ENCODE data around the gene IRF2BP2. TPM values are rescaled to one million over a fixed set of nuclear protein-coding genes. Genes with fewer than 3 reads are reported as not detected.
A peak's percentile ranks its signal among the peaks of the same experiment; 100 is the strongest.

Gene IRF2BP2
- total and polyA plus RNA-seq, 2 of the 13 experiments (the other 11 are each of a cell fraction or from before 2014, with no cell fraction given): 140 to 147 TPM

DNA sequence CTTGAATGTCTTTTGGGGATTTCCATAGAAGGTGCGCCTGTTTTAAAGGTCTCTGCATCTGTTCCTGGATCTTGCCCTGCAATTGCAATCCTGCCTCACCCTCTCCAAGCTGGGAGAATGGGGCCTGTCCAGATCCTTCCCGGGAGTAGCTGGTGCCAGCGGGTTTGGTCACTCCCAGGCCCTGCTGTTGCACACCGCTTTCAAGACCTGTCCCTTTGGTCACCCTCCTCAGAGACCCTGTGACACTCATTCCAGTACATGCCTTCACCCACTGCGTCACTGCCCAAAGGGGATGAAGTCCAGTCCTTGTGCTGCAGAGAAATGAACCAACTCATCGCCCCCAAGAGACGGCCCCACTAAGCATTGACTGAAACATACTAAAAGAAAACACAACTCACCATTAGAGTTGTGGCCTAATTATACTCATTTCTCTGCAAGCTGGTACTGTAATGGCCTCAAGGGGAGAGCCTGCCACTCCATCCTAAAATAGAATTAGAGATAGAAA lies 1.9 kb upstream of the IRF2BP2 start (continued):
- TF ChIP-seq SPEN (CRISPR knock-in tag; IDR thresholded peaks at IDR 0.05; ENCODE audit: low read depth) (no peak), FOXA3 (CRISPR knock-in tag; IDR thresholded peaks at IDR 0.05) (0 out of 2 replicates have a peak, but pooled peaks have one; percentile 29), GATAD2A (CRISPR knock-in tag; IDR thresholded peaks at IDR 0.05) (no peak), FOXJ3 (CRISPR knock-in tag; IDR thresholded peaks at IDR 0.05; ENCODE audit: borderline replicate concordance) (no peak), ZNF543 (CRISPR knock-in tag; IDR thresholded peaks at IDR 0.05) (no peak; the same call in 1 of the 2 replicates), U2AF2 (IDR thresholded peaks at IDR 0.05; ENCODE audit: low read depth, low read length) (no peak), SOX6 (IDR thresholded peaks at IDR 0.05) (no peak), SOX6 (CRISPR knock-in tag; IDR thresholded peaks at IDR 0.05) (no peak), ZNF709 (CRISPR knock-in tag; IDR thresholded peaks at IDR 0.05) (no peak), HNRNPK (IDR thresholded peaks at IDR 0.05; ENCODE audit: low read depth, low read length, poor library complexity, severe bottlenecking) (no peak), SMAD3 (CRISPR knock-in tag; IDR thresholded peaks at IDR 0.05) (0 out of 2 replicates have a peak, but pooled peaks have one; percentile 6), GPN1 (CRISPR knock-in tag; IDR thresholded peaks at IDR 0.05; ENCODE audit: borderline replicate concordance) (no peak), ZNF746 (CRISPR knock-in tag; IDR thresholded peaks at IDR 0.05) (no peak), NBN (conservative IDR thresholded peaks at IDR 0.05) (no peak), ZC3H13 (CRISPR knock-in tag; IDR thresholded peaks at IDR 0.05) (no peak), MAFG (CRISPR knock-in tag; IDR thresholded peaks at IDR 0.05) (no peak), RBFOX2 (IDR thresholded peaks at IDR 0.05; ENCODE audit: low read depth, low read length) (peak; percentile 94), ZNF841 (CRISPR knock-in tag; IDR thresholded peaks at IDR 0.05; ENCODE audit: borderline replicate concordance) (no peak), ZMYM2 (CRISPR knock-in tag; IDR thresholded peaks at IDR 0.05) (no peak), ZNF777 (CRISPR knock-in tag; IDR thresholded peaks at IDR 0.05) (no peak), SNAPC2 (CRISPR knock-in tag; IDR thresholded peaks at IDR 0.05) (no peak), KDM5A (IDR thresholded peaks at IDR 0.05; ENCODE audit: borderline replicate concordance, low read length) (no peak), SUZ12 (IDR thresholded peaks at IDR 0.05; ENCODE audit: low read depth, low read length) (no peak), ZNF747 (CRISPR knock-in tag; IDR thresholded peaks at IDR 0.05; ENCODE audit: borderline replicate concordance) (no peak), TCF7 (IDR thresholded peaks at IDR 0.05; ENCODE audit: low read depth) (no peak), ZNF230 (CRISPR knock-in tag; IDR thresholded peaks at IDR 0.05) (no peak), SP140L (CRISPR knock-in tag; IDR thresholded peaks at IDR 0.05; ENCODE audit: borderline replicate concordance) (no peak)
- TF ChIP-seq, protein P1, sequence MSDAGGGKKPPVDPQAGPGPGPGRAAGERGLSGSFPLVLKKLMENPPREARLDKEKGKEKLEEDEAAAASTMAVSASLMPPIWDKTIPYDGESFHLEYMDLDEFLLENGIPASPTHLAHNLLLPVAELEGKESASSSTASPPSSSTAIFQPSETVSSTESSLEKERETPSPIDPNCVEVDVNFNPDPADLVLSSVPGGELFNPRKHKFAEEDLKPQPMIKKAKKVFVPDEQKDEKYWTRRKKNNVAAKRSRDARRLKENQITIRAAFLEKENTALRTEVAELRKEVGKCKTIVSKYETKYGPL (CRISPR knock-in tag; IDR thresholded peaks at IDR 0.05): no peak
- TF ChIP-seq, protein P2, sequence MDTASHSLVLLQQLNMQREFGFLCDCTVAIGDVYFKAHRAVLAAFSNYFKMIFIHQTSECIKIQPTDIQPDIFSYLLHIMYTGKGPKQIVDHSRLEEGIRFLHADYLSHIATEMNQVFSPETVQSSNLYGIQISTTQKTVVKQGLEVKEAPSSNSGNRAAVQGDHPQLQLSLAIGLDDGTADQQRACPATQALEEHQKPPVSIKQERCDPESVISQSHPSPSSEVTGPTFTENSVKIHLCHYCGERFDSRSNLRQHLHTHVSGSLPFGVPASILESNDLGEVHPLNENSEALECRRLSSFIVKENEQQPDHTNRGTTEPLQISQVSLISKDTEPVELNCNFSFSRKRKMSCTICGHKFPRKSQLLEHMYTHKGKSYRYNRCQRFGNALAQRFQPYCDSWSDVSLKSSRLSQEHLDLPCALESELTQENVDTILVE (CRISPR knock-in tag; IDR thresholded peaks at IDR 0.05): no peak
- TF ChIP-seq, protein P3, sequence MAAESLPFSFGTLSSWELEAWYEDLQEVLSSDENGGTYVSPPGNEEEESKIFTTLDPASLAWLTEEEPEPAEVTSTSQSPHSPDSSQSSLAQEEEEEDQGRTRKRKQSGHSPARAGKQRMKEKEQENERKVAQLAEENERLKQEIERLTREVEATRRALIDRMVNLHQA (CRISPR knock-in tag; IDR thresholded peaks at IDR 0.05): no peak
- TF ChIP-seq, protein P4, sequence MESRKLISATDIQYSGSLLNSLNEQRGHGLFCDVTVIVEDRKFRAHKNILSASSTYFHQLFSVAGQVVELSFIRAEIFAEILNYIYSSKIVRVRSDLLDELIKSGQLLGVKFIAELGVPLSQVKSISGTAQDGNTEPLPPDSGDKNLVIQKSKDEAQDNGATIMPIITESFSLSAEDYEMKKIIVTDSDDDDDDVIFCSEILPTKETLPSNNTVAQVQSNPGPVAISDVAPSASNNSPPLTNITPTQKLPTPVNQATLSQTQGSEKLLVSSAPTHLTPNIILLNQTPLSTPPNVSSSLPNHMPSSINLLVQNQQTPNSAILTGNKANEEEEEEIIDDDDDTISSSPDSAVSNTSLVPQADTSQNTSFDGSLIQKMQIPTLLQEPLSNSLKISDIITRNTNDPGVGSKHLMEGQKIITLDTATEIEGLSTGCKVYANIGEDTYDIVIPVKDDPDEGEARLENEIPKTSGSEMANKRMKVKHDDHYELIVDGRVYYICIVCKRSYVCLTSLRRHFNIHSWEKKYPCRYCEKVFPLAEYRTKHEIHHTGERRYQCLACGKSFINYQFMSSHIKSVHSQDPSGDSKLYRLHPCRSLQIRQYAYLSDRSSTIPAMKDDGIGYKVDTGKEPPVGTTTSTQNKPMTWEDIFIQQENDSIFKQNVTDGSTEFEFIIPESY (CRISPR knock-in tag; IDR thresholded peaks at IDR 0.05): no peak

All from HepG2 (cell line).